22Rv1 (cell line): Measurements from ENCODE around the gene PNP.

Source experiments
- CTCF ChIP-seq: fragments of 450-650 bp; IDR thresholded peaks from 2 replicates; pipeline ENCODE4 v1.5.1; 2017; ENCODE audit warnings: mild to moderate bottlenecking
- ZFX ChIP-seq: fragments of 450-650 bp; IDR thresholded peaks from 2 replicates; pipeline ENCODE4 v1.6.1; 2017; ENCODE audit warnings: antibody characterized with exemption, borderline replicate concordance

- TF ChIP-seq CTCF (no peak), ZFX (no peak)
Observed at GRCh38 chr14:20428010-20428365, 41.2 kb upstream of the PNP start.
